HG03457 (cell line): Measurements from ENCODE around the gene RGL4.
"Not testable (repeated sequence)": the region's sequence is repeated elsewhere in the genome, so short reads cannot be mapped to it uniquely, and the experiment has no call there.

Experiments used
- ATAC-seq: cut with Tn5 transposase; IDR thresholded peaks from one replicate; pipeline ENCODE4 v1.9.1; 2021; ENCODE audit warnings: moderate number of reproducible peaks; ENCODE audit not compliant: unreplicated experiment

RGL4 gene

DNA sequence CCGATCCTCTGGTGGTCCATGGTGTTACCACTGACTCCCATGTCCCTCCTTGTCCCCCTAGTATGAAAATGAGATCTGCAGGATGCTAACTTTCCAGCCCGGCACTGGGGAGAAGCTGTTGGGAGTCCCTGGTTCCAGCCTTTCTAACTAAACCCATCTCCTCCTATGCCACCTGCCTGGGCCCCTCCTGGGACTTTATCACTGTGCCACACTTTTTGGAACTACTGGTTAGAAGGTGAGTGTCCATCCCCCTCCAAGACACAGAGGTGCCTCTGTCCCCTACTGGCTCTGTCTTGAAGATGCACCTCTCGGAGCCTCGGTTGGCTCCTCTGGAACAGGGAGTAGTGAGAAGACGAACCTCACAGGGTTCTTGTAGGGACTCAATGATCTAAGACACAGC lies at the start of gene RGL4:
TSS of gene RGL4 (plus strand) at position 301 of the 400 bp plus-strand sequence. CDS start 1,018 bp downstream, outside the sequence.
- no peak for ATAC-seq

DNA sequence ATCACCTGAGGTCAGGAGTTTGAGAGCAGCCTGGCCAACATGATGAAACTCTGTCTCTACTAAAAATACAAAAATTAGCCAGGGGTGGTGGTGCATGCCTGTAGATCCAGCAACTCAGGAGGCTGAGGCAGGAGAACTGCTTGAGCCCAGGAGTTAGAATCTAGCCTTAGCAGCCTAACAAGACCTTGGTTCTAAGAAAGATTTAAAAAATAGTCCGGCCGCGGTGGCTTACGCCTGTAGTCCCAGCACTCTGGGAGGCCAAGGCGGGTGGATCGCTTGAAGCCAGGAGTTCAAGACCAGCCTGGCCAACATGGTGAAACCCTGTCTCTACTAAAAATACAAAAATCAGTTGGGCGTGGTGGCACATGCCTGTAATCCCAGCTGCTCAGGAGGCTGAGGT lies 44.3 kb upstream of the RGL4 start:
- not testable (repeated sequence) for ATAC-seq

DNA sequence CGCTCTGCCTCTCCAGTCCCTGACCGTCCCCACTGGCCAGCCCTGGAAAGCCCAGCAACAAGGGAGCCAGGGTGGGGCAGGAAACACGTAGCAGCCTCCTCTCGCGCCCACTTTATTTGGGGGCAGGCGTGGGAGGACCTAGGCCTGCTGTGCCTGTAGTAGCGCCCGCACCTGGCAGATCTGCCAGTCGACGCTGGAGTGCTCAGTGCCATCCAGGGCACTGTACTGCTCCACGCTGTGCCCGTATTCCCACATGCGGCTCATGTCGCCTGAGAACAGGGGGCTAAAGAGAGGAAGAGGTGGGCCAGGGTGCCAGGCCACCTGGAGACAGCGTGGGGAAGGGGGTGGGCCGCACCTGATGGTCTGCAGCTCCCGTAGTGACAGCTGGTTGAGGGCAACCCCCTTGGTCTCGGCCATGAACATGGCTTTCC lies 41.7 kb upstream of the RGL4 start:
- ATAC-seq: no peak

DNA sequence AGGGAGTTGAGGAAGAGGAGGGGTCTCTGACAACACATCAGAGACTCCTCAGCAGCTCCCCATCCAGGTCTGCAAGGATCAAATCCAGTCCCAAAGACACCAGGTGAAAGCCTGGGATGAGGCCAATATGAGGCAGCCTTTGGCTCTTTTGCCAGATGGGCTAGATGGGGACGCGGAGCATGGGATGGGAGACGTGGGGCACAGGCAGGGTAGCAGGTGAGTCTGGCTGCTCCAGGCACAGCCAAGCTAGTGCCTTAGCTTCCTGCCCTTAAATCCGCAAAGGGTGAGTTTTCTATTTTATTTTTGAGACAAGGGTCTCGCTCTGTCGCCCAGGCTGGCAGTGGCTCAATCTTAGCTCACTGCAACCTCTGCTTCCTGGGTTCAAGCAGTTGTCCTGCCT lies 39.1 kb upstream of the RGL4 start:
- ATAC-seq: no peak

- ATAC-seq: no peak
Observed at GRCh38 chr22:23652286-23652685, 38.5 kb upstream of the RGL4 start.

DNA sequence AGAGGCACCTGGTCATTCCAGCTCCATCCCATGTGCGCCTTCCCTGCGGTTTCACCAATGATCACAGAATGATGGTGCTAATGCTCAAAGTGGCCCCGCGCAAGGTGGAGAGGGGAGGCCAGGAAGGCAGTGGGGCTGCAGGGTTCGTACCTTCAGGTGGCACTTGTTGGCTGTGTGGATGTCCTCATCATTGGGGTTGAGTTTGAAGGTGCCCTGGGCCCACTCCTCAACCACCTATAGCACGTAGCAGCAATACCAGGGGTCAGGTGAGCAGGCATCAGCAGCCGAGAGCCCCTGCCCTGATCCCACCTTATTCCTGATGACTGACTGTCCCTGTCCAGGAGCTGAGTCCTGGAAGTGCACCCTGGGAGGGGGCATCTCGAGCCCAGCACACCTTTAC lies 38.1 kb upstream of the RGL4 start:
- ATAC-seq: no peak

DNA sequence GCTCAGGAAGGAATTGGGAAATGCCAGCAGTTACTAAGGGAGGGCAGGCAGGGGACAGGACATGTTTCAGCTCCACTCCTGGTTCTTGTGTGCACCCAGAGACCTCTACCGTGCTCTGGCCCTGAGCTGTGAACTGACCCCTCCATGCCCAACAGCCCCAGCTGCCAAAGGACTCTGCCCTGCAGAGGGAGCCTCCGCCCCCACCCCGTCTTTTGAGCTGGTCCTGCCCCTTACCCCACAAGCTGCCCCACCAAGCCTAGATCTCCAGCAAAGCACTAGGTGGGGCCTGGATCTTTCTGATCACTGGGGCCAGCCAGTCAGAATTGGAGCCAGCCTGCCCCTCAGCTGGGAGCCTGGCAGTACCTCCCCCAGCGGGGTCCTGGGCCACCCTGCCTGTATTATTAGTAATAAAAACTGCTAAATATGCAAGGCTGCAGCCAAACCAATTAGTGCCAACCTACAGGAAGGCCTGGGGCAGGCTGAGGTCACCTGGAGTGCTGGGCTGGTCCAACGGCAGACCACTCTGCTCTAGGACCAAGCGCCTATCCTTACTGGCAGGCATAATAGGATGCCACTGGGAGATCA lies 34.8 kb upstream of the RGL4 start:
- no peak for ATAC-seq

DNA sequence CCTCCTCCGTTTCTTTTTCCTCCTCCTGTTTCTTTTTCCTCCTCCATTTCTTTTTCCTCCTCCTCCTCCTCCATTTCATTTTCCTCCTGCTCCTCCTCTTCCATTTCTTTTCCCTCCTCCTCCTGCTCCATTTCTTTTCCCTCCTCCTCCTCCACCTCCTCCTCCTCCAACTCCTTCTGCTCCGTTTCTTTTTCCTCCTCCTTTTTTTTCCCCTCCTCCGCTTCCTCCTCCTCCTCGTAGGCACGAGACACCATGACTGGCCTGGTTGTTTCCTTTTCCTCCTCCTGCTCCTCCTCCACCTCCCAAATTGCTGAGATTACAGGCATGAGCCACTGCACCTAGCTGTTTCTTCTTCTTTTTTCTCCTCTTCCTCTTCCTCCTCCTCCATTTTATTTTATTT lies 33.1 kb upstream of the RGL4 start:
- ATAC-seq: no peak

- not testable (repeated sequence) for ATAC-seq
Observed at GRCh38 chr22:23660381-23660780, 30.4 kb upstream of the RGL4 start.

DNA sequence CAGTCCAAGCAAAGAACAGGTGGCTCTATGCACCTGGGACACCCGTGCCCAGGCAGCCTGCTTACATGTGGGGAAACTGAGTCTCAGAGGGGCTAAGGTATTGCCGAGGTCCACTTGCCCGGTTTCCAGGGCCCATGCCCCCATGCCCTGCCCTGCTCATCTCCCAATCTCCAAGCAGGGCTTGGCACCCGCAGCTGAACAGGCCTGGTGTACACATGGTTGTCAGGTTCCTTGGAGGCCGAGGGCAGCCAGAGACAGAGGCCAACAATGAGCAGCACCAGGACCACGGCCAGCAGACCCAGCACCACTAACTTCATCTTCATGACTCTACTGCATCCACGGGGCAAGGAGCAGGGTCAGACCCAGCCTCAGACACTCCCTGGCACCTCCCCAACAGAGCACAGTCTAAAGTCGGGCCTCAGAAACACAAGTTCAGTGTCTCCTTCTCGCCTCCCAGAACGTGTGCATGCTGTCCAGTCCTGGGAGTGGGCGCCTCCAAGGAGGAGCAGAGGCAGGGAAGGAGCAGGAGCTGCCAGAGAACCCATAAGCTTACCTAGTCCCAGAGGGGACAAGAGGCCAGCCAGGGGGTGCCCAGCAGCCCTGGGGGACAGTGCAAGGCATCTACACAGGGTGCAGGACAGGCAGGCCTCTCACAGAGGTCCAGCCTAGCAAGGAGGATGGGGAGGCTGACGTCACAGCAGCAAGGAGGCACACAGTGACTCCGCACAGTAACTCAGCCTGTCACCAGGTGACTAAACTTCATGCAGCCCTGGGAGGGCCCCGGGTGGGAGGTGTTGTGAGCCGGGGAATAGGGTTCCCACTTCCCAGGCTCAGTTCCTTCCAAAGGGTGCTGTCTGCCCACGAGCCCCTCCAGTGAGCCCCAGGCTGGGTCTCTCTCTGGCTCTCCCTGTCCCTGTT lies 20.2 kb upstream of the RGL4 start:
- no peak for ATAC-seq

DNA sequence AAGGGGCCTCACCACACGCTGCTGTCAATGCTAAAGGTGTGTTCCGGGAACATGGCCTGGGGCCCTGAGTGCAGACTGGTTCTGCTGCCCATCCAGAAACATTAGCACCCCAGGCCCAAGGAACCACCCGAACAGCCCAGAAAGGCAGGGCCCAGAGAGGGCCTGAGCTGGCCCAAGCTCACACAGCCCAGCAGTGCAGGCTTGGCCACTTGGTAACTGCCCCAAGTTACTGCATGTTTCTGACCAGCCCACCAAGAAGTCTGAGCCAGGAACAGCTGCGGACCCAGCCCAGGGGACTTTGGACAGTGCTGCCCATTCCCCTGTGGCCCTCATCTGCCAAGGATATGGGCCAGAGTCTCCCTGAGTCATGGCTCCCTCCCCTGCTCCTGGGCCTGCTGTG lies 19.4 kb upstream of the RGL4 start:
- not testable (repeated sequence) for ATAC-seq

- not testable (repeated sequence) for ATAC-seq
Observed at GRCh38 chr22:23672307-23673049, 18.3 kb upstream of the RGL4 start.

DNA sequence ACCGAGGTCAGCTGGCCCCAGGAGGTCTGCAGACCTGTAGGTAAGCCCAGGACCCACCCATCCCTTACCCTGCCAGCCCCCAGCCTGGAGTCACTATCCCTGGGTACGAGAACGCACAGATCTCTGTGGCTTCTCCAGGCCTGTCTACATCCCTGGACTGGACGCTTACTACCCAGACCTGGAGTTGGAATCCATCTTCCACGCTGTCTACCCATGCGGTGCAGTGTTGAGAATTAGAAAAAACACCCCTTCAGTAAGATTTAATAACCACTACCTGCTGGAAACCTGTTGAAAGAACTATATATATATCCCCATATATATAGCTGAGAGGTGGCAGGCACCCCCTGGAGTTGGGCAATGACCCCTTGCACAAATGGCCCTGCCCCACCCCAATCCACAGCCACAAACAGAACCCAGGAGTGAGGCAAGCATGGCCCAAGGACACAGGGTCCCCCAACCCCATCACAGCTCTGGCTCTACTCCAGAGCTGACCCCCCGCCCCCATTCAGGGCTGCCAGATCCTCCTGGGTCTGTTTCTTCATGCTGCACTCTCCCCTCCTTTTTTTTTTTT lies 17.7 kb upstream of the RGL4 start:
- no peak for ATAC-seq

- no peak for ATAC-seq
Observed at GRCh38 chr22:23673826-23674690, 16.8 kb upstream of the RGL4 start.

DNA sequence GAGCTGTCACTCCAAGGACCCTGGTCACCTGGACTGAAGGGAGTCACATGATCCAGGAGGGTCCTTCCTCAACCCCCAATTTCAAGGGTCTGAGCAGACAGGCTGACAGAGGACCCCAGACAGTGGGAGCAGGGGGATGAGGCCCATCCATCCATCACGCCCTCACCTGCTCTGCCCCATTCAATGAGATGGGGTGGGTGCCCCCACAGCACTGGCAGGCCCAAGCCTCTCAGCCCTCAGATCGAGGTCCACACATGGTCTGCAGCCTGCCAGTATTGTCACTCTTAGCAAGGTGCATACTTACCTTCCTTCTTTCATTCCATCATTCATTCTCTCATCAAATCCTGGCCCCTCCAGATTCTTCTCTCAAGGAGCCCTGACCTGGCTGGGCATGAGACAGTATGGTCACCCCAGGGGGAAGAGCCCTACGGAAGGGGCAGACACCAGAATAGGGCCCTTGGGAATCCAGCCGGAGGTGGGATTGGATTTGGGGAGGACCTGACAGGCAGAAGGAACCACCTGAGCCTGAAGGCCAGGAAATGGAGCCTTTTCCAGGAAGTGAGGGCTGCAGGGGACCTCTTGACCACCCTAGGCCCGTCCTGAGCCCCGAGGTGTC lies 15.8 kb upstream of the RGL4 start:
- ATAC-seq: not testable (repeated sequence)

GRCh38 chr22:23675502-23676415 lies 15.1 kb upstream of the RGL4 start:
- no peak for ATAC-seq

DNA sequence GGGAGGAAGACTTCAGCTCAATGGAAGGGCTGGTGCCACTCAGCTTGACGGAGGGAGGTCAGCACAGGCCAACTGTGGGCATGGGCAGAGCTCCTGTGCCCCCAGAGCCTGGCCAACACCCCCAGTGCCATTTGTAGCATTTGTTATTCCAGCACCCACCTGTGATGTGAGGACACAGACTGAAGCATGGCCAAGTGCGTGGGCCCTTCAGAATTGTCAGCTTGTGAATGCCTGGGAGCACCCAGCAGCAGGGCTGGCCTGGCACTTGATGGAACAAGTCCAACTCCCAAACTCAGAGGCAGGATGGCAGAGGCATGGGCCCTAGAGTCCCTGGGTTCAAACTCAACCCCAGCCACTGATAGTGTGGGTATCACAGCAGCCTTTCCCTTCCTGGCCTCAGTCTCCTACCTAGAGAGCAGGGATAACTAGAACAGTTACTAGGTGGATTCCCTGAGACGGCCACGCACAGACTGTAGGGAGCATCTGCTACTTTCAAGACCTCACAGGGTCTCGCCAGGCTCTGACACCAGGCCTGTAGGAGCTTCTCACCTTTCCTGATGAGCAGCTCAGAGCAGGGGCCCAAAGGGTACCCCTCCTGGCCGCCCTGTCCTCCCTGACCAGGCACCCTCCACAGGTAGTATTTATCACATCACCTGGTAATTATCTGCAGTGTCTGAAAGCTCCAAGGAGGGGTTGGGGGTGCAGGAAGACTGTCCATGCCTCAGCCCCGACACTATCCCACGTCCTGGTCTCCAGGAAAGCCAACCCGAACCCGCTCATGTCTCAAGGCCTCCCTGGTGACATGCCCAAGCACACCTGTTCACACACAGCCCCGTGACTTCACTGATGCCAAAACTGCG lies 13.7 kb upstream of the RGL4 start:
- ATAC-seq: not testable (repeated sequence)

GRCh38 chr22:23677701-23677995 lies 13.2 kb upstream of the RGL4 start:
- no peak for ATAC-seq
